ENCODE measurements around the gene RBM5.
A peak's percentile ranks its signal among the peaks of the same experiment; 100 is the strongest.

The RBM5 gene

GRCh38 chr3:50155891-50156290, 67.2 kb downstream of the RBM5 start:
- POLR2A ChIA-PET (ENCODE audit: low non-redundant PET) = no interaction called here
- peak overlapping the region; percentile 99 for H3K27ac ChIP-seq

GRCh38 chr3:50156549-50157493, 68.1 kb downstream of the RBM5 start:
- CTCF ChIA-PET = interaction anchor here (0.9 to 1.0 kb wide), 4 partner anchors 32 to 70 kb away, joined by 3 to 5 read pairs (median 4); no protein-coding TSS in a partner anchor
- POLR2A ChIA-PET (ENCODE audit: low non-redundant PET) = no interaction called here

More at GRCh38 chr3:50155891-50156290, 67.2 kb downstream of the RBM5 start:
- DNase-seq (ENCODE audit: low spot score) = no peak
- no peak for TF ChIP-seq CTCF (conservative IDR thresholded peaks at IDR 0.05; ENCODE audit: low read depth)
- CTCF ChIA-PET = interaction anchor here (0.9 to 1.0 kb wide), 2 partner anchors 35 to 71 kb away, joined by 3 to 5 read pairs; no protein-coding TSS in a partner anchor

GRCh38 chr3:50157827-50158529, 69.3 kb downstream of the RBM5 start:
- peak; percentile 83 for DNase-seq (ENCODE audit: low spot score)
- ChIA-PET POLR2A (ENCODE audit: low non-redundant PET) (no interaction called here), CTCF (interaction anchor here (0.7 to 1.0 kb wide), 2 partner anchors 31 to 38 kb away, joined by 4 to 5 read pairs; no protein-coding TSS in a partner anchor)
- TF ChIP-seq CTCF (conservative IDR thresholded peaks at IDR 0.05; ENCODE audit: low read depth) = no peak
- H3K27ac ChIP-seq = peak overlapping the region; percentile 99

More at GRCh38 chr3:50156549-50157493, 68.1 kb downstream of the RBM5 start:
- DNase-seq (ENCODE audit: low spot score) = peak; percentile 46
- H3K27ac ChIP-seq = peak overlapping the region; percentile 99
- TF ChIP-seq CTCF (conservative IDR thresholded peaks at IDR 0.05; ENCODE audit: low read depth) = no peak

- DNase-seq (ENCODE audit: low spot score) = no peak
- CTCF ChIA-PET = no interaction called here
- POLR2A ChIA-PET (ENCODE audit: low non-redundant PET) = no interaction called here
- H3K27ac ChIP-seq = peak overlapping the region; percentile 99
- TF ChIP-seq CTCF (conservative IDR thresholded peaks at IDR 0.05; ENCODE audit: low read depth) = no peak
These were observed 69.9 kb downstream of the RBM5 start for GRCh38 chr3:50158530-50159146.

- H3K27ac ChIP-seq = peak overlapping the region; percentile 99
- CTCF ChIA-PET = interaction anchor here (0.6 to 1.0 kb wide), 2 partner anchors 32 to 940 kb away, joined by 3 read pairs; no protein-coding TSS in a partner anchor
- TF ChIP-seq CTCF (conservative IDR thresholded peaks at IDR 0.05; ENCODE audit: low read depth) = no peak
- DNase-seq (ENCODE audit: low spot score) = no peak
- POLR2A ChIA-PET (ENCODE audit: low non-redundant PET) = no interaction called here
These were observed 71.9 kb downstream of the RBM5 start for GRCh38 chr3:50160561-50160983.

GRCh38 chr3:50161320-50161719, 72.6 kb downstream of the RBM5 start:
- no peak for DNase-seq (ENCODE audit: low spot score)
- ChIA-PET CTCF (interaction anchor here (0.6 to 1.0 kb wide), 2 partner anchors 31 to 939 kb away, joined by 3 read pairs; no protein-coding TSS in a partner anchor), POLR2A (ENCODE audit: low non-redundant PET) (no interaction called here)
- H3K27ac ChIP-seq = peak overlapping the region; percentile 99
- TF ChIP-seq CTCF (conservative IDR thresholded peaks at IDR 0.05; ENCODE audit: low read depth) = no peak

All from RWPE1 (cell line).